Fibroblast of peridontal ligament (primary cell): ENCODE data around the gene BPI.
A peak's percentile ranks its signal among the peaks of the same experiment; 100 is the strongest.
"Not testable (repeated sequence)": the region's sequence is repeated elsewhere in the genome, so short reads cannot be mapped to it uniquely, and the experiment has no call there.

Source experiments
- DNase-seq: peaks from one replicate; pipeline ENCODE4 v3.0.0-alpha.2; 2010; ENCODE audit errors: extremely low read depth

BPI gene

GRCh38 chr20:38304845-38305447 is 990 bp downstream of the BPI start:
- DNase-seq: no peak

DNA sequence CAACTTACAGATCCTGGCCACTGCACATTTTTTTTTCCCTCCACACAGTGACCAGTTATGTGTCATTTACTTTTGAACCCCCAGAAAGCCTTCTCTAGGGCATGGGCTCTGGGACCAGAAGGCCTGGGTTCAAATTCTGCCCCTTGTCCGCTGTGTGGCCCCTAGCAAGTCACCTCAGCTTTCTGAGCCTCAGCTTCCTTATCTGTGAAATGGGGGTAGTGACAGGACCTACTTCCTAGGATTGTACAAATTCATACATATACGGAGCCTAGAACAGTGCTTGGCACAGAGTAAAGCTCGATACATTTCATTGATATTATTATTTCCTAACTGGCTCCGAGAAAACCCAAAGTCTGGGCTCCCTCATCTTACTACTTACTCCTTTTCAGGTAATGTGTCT is 1.6 kb downstream of the BPI start:
- DNase-seq: no peak

DNA sequence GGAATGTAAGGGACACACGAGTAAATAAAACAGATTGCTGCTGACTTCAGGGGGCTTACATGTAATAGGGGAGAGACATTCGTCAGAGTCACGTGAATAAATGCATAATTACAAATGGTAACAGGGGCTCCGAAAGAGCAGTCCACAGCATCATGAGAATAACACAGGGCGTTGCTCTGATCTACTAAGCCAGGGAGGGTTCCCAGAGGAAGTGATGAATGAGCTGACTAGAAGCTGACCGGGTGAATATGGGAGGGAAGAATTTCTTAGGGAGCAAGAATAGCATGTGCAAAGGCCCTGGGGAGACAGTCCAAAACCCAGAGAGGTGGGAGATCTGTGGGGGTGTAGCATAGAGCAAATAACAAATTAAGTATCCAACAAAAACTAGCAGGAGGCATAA is 2.4 kb downstream of the BPI start:
- no peak for DNase-seq

DNA sequence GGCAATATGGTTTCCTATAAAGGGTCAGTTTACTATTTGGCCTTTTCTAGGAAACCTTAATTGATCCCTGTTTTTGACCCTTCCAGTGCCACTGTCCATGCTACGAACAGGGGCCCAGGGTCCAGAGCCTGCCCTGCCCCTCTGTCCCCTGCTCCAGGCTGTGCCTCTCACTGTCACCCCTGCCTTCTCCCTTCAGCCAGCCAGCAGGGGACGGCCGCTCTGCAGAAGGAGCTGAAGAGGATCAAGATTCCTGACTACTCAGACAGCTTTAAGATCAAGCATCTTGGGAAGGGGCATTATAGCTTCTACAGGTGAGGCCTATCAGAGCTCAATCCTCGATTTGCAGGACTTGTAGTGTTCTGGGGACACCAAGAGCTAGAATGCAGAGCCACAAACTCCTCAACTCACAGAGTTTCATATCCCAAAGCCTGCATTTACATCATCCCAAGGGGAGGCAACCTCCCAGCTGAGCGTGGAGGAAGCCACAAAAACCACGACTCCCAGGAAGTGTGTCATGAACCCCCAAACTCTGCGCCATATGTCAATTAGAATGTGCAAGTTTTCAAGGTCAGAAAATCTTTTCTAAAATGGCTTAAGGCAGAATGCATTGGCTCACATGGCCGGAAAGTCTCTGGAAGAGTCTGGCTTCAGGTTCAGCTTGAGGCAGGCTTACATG is 3.6 kb downstream of the BPI start:
- DNase-seq: peak; percentile 57

DNA sequence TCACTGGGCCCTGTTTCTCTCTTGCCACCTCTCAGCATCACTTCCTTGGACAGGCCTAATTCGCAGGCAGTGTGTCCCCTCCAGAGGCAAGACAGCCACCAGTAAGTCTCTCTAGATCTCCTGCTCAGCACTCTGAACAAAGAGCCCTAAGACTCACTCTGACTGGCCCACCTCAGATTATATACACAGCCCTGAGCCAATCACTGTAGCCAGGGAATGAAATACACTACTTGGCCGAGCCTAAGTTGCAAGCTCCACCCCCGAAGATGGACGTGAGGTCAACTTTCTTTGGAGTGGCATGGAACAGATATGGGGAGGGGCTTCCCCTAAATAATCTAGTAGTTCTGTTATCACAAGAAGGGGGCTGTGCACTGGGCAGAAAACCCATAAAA is 4.1 kb downstream of the BPI start:
- DNase-seq: no peak

GRCh38 chr20:38308447-38308846 is 4.5 kb downstream of the BPI start:
- no peak for DNase-seq

GRCh38 chr20:38311091-38311490 is 7.1 kb downstream of the BPI start:
- no peak for DNase-seq

DNA sequence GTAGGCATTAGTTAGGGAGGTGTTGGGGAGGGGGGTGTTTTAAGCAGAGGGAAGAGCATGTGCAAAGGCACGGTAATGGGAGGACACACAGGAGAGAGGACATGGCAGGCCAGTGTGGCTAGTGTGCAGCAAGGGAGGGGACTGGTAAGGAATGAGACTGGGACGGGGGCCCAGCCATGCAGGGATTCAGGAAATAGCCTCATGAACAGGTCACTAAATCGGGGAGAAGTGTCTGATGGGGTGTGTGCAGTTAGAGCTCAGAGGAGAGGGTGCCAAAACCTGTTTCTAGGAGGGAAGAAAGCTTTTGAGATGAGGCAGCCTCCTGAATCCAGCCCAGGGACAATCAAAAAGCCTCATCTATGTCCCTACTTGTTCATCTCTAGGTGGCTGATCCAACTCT is 7.5 kb downstream of the BPI start:
- no peak for DNase-seq

DNA sequence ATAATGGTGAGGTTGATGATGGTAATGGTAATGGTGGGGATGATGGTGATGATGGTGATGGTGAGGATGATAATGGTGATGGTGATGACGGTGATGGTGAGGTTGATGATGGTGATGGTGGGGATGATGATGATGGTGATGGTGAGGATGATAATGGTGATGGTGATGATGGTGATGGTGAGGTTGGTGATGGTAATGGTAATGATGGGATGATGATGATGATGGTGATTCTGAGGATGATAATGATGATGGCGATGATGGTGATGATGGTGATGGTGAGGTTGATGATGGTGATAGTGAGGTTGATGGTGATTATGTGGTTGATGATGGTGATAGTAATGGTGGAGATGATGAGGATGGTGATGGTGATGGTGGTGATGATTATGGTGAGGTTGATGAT is 9.7 kb downstream of the BPI start:
- no peak for DNase-seq

DNA sequence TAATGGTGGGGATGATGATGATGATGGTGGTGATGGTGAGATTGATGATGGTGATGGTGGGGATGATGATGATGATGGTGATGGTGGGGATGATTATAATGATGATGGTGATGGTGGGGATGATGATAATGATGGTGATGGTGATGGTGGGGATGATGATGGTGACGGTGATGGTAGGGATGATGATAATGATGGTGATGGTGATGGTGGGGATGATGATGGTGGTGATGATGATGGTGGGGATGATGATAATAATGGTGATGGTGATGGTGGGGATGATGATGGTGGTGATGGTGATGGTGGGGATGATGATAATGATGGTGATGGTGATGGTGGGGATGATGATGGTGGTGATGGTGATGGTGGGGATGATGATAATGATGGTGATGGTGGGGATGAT is 10.4 kb downstream of the BPI start:
- DNase-seq: not testable (repeated sequence)

DNA sequence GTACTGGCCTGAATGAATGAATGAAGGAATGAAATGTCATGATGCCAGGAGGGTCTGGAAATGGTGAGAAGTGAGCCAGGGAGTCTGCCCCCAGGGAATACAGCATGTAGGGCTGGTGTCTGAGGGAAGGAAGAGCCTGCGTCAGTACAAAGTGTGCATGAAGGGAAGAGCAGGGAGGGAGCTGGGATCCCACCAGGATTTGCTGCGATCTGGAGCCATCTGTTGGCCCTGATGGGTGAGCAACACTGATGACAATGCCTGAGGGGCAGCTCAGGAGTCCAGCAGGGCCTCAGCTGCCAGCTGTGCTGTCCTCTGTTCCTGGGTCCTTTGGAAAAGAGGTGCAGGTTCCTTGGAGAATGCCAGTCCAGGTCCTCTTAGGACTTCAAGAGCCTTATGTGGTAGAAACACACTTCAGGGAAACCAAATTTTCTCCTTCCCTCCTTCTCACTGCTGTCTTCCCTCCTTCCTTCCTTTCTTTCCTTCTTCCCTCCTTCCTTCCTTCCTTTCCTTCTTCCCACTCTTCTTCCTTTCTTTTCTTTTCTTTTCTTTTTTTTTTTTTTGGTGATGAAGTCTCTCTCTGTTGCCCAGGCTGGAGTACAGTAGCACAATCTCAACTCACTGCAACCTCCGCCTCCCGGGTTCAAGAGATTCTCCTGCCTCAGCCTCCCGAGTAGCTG is 11.5 kb downstream of the BPI start:
- DNase-seq: peak; percentile 42

- no peak for DNase-seq
These were observed 12.4 kb downstream of the BPI start for GRCh38 chr20:38316341-38316740.

DNA sequence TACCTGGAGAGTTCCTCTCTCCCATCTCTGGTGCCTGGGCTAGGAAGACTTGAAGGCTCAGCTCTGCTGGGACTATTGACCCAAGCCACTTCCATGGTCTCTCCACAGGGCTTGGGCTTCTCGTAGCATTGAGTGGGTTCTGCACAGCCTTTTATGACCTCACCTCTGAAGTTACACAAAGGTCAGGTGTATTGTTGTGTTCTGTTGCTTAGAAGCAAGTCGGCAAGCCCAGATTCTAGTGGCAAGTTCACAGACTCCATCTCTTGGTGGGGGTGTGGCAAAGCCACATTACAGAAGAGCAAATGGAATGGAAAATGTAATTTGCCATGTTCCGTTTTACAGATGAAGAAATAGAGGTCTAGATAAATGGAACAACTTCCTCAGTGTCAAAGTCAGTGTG is 13.5 kb downstream of the BPI start:
- no peak for DNase-seq

DNA sequence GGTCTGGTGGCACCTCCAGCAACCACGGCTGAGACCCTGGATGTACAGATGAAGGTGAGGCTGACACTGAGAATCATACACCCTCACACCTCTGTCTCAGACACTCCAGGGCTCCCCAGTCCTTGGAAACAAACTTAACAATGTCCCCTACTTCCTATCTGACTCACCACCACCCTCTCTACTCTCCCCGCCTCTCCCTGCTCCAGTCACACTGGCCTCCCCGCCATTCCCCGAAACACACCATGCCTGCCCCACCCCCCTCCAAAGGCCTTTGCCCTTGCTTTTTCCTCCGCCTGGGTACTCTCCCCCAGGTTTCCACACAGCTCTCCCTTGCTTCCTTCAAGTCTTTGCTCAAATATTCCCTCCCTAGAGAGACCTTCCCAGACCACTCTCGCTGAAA is 16.3 kb downstream of the BPI start:
- DNase-seq: no peak

DNA sequence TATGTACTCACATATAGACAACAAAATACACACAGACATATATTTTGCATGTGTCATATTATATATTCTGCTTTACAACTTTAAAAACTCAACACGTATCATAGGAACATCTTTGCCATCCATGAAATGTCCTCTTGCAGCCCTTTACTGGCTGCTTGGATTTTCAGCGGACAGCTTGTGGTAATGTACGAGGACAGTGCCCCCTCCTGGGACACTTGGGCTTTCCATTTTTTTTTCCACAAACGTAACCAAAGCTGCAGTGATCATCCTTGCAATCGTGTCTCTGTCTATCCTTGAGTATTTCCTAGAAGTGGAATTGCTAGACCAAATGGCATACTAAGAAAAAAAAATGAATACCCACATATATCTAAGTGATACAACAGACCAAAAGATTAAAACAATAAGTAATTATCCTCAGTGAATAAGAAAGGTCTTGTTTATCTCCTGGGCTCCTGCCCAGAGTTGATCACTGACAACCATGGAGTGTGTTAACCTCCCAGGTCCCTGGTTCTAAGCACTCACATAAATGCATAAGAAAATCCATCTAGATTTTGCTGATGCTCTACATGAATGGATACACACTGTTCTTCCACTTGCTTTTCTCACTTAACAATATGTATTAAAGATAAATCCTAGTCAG is 18.1 kb downstream of the BPI start:
- peak; percentile 81 for DNase-seq

- no peak for DNase-seq
These were observed 20.2 kb downstream of the BPI start for GRCh38 chr20:38324159-38324558.

DNA sequence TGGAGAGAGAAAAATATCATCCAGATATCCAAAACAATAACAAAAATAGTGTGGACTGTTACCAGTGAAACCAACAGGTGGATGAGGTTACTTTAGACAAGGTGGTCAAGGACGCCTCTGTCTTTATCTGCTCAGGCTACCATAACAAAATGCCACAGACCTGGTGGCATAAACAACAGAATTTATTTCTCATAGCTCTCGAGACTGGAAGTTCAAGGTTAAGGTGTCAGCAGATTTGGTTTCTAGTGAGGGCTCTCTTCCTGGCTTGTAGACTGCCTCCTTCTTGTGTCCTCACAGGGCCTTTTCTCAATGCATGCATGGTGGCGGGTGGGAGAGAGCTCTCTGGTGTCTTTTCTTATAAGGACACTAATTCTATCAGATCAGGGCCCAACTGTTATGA is 21.2 kb downstream of the BPI start:
- DNase-seq: no peak

GRCh38 chr20:38325905-38326304 is 21.9 kb downstream of the BPI start:
- no peak for DNase-seq

GRCh38 chr20:38326309-38326708 is 22.4 kb downstream of the BPI start:
- no peak for DNase-seq

DNA sequence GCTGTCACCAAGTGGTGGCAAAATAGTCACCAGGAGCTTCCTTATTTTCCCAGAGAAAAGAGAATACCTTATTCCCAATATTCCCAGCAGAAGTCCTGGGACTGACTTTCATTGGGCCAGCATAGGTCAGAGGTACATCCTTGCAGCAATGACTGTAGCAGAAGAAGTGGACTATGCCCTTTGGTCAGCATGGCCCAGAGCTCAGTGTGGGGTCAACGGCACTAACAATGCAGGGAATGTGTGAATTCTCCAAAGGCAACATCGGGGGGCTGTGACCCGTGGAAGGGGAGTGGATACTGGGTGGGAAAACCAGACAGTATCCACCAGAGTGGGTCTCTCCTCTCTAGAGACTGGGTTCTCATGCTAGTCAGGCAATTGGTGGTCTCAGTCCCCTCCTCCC is 26.7 kb downstream of the BPI start:
- no peak for DNase-seq

- DNase-seq: no peak
These were observed 27.3 kb downstream of the BPI start for GRCh38 chr20:38331245-38331644.

- DNase-seq: no peak
These were observed 27.9 kb downstream of the BPI start for GRCh38 chr20:38331814-38332213.

DNA sequence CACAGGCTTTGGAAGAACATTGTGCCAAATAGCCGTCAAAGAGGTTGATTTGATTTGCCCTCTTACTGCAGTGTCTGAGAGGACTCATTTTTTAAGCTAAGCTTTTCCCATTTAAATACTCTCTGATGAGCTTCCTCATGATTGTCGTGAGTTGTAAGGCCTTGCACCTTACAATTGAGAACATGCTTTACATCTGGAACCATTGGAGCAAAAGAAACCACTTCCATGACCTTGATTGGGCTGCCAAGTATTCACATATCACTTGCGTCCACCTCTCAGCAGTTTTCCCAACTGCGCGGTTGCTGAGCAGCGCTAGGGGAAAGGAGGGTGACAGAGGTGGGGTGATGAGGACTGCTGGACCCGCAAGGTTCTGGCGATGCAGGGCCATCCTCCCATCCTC is 30.1 kb downstream of the BPI start:
- no peak for DNase-seq
